ENCODE measurements around the gene EEF1AKMT3. TPM values are rescaled to one million over a fixed set of nuclear protein-coding genes. Genes with fewer than 3 reads are reported as not detected.
"Not testable (repeated sequence)": the region's sequence is repeated elsewhere in the genome, so short reads cannot be mapped to it uniquely, and the experiment has no call there.

EEF1AKMT3 gene
- total RNA-seq, 1 donor, result 6.9 TPM

- no peak for TF ChIP-seq CTCF (IDR thresholded peaks at IDR 0.05; ENCODE audit: insufficient read depth, low read depth, low read length)
- peak; percentile 79 for DNase-seq (ENCODE audit: low read depth)
Measured at GRCh38 chr12:57816855-57817151, 44.4 kb downstream of the EEF1AKMT3 start.

DNA sequence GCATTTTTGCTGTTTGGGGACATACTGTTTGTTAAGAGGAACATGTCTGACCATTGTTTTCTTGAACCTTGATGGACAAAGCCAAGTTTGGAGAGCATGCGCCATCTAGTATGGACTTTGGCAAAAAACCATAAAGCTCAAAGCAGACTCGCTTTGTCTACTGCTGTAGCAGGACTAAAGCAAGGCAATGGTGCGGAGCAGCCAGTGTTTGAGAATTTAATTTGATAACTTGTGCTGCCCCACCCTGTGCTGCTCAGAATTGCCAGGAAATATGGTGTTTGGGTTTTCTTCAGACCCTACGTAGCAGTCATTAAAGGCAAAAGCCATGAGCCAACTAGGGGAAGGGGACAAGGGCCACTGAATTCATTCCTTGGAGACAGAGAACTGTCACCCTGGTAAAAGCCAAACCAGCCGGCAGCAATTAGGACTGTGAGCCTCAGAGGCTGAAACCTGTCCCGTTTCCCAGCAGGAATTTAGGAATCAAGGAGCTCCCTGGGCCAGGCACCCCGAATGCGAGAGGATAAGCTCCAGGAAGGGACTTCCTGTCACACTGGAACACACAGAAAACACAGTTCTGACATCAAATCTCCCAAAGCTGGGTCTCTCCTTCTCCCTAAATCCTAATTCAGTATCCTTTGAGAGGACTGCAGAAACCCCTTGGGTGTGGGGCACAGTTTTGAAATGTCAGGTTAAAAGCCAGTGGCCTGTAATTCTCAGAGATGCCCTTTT is 45.0 kb downstream of the EEF1AKMT3 start:
- DNase-seq (ENCODE audit: low read depth), result no peak
- no peak overlapping the region for H3K4me3 ChIP-seq (ENCODE audit: low read depth, low read length)
- no peak for TF ChIP-seq CTCF (IDR thresholded peaks at IDR 0.05; ENCODE audit: insufficient read depth, low read depth, low read length)

More at GRCh38 chr12:57816855-57817151, 44.4 kb downstream of the EEF1AKMT3 start:
- H3K4me3 ChIP-seq (ENCODE audit: low read depth, low read length), result no peak overlapping the region

DNA sequence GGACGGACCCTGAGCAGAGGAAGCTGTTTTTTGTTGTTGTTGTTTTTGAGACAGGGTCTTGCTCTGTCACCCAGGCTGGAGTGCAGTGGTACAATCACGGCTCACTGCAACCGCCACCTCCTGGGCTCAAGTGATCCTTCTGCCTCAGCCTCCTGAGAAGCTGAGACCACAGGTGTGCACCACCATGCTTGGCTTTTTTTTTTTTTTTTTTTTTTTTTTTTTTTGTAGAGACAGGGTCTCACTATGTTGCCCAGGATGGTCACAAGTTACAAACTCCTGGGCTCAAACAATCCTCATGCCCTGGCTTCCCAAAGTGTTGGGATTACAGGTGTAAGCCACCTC is 45.5 kb downstream of the EEF1AKMT3 start:
- not testable (repeated sequence) for DNase-seq (ENCODE audit: low read depth); H3K4me3 ChIP-seq (ENCODE audit: low read depth, low read length)

DNA sequence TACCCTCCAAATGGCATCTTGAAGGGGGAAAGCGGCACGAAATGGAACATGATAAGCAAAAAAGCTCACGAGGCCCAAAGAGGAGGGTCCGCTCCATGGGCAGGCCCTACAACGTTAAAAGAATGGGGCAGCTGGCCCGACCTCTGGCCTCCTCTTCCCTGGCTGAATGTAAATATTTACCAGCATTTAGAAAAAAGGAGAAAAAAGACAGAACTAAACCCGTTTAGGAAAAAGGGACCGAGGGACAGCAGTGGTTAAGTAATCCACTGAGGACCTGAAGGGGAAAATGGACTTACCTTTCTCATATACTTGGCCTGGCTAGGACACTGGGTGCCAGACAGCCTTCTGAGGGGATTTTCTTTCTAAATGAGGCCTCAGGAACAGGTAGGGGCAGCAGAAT is 47.7 kb downstream of the EEF1AKMT3 start:
- H3K4me3 ChIP-seq (ENCODE audit: low read depth, low read length); DNase-seq (ENCODE audit: low read depth): not testable (repeated sequence)

DNA sequence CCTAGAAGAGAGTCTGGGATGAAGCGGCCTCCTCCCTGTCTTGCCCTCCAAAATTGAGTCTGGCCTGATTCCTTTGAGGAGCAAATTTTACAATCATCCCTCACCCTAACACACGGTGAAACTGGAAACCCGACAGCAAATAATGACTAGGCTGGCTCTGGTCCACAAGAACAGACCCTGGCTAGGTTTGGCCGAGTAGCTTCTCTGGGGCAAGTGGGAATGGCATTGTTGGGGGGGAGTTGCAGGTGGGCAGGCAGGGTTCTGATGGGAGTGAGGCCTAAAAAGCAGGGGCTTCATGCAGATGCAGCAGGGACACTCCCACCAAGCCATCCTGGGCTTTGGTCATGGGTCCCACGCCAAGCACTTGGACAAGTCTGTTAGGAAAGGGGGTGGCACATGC is 48.6 kb downstream of the EEF1AKMT3 start:
- not testable (repeated sequence) for H3K4me3 ChIP-seq (ENCODE audit: low read depth, low read length); DNase-seq (ENCODE audit: low read depth)

- H3K4me3 ChIP-seq (ENCODE audit: low read depth, low read length), result no peak overlapping the region
- no peak for TF ChIP-seq CTCF (IDR thresholded peaks at IDR 0.05; ENCODE audit: insufficient read depth, low read depth, low read length)
- no peak for DNase-seq (ENCODE audit: low read depth)
Measured at GRCh38 chr12:57821474-57822214, 49.2 kb downstream of the EEF1AKMT3 start.

DNA sequence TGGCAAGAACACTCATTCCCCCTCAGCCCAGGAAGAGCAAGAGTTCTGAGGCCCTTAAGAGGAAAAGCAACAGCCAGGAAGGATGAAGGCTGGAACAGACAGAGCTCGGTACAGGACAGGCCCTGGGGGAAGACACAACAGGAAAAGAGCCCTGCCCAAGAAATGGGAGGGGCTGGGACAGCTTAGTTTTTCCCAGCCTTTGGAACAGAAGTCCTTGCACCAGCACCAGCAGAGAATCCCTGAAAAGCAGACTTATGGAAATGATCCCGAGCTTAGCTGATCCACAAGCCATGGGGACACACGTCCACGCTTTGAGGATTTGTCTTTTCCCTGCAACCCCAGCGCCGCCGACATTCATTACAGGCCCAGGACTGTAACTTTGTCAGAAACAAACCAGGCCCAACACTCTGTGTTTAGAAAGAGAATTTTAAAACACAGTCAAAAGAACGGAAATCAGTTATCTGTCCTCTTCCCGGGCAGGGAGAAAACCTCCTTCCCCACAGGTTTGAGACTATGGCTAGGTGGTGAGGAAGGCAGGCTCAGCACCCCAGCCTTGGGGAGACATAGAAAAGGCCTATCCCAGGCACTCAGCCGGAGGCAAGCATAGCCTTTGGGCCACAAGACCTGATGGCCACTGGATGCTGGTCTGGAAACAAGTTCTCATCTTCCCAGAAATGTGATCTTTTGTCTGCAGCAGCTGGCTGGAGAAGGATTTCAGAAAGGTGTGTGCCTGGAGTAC is 50.1 kb downstream of the EEF1AKMT3 start:
- no peak for TF ChIP-seq CTCF (IDR thresholded peaks at IDR 0.05; ENCODE audit: insufficient read depth, low read depth, low read length)
- H3K4me3 ChIP-seq (ENCODE audit: low read depth, low read length), result no peak overlapping the region
- no peak for DNase-seq (ENCODE audit: low read depth)

DNA sequence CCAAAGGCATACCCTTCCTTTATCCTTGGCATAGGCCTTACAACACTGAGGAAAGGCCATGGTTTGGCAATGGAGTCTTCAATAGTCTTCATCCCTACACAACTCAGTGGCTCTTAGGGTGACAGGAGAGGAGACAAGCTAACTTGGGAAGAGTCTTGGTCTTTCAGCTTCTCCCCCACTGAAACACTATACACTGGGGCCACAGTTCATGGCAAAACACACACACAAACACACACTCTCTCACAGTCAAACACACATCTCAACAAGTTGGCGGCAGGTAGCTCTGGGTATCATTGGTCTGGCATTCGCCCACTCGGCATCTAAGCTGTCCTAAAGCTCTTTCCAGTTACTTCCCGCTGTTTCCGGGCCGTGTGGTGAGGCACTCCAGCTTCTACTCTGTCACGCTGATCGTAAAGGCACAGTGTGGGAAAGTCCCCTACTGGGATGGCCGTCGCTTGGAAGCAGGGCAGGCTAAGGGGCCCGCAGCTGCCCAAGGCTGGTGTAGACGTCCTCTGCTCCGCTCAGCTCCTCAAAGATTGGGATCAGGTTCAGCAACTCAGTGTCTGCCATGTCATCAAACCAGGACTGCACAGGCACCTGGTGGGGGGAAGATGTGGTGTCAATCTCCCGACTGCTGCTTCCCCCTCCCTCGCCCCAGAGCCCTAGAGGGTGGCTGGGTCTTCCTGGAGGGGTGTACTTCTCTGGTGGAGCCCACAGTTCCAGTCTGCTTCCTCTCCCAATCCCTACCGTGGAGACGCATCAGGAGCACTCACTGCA is 50.9 kb downstream of the EEF1AKMT3 start:
- H3K4me3 ChIP-seq (ENCODE audit: low read depth, low read length), result no peak overlapping the region
- no peak for TF ChIP-seq CTCF (IDR thresholded peaks at IDR 0.05; ENCODE audit: insufficient read depth, low read depth, low read length)
- no peak for DNase-seq (ENCODE audit: low read depth)
